IPS-15b (cell line): ENCODE results near the gene MPG.

Source experiments
- H3K27me3 ChIP-seq: one replicate; pipeline ENCODE4 v1.6.1; 2013; ENCODE audit warnings: low read length; ENCODE audit not compliant: control insufficient read depth, insufficient read depth
- H3K36me3 ChIP-seq: one replicate; pipeline ENCODE4 v1.6.1; 2013; ENCODE audit warnings: low read length; ENCODE audit not compliant: control insufficient read depth, insufficient read depth
- H3K4me1 ChIP-seq: one replicate; pipeline ENCODE4 v1.6.1; 2013; ENCODE audit warnings: mild to moderate bottlenecking, low read length; ENCODE audit not compliant: control insufficient read depth, insufficient read depth
- H3K4me3 ChIP-seq: one replicate; pipeline ENCODE4 v1.5.1; 2013; ENCODE audit warnings: low read depth, low read length
- H3K9ac ChIP-seq: one replicate; pipeline ENCODE4 v1.6.1; 2013; ENCODE audit warnings: low read depth, mild to moderate bottlenecking, low read length
- H3K9me3 ChIP-seq: one replicate; pipeline ENCODE4 v1.6.1; 2013; ENCODE audit warnings: mild to moderate bottlenecking, low read length; ENCODE audit not compliant: control insufficient read depth, insufficient read depth

MPG gene

GRCh38 chr16:83060-83603 lies 5.1 kb downstream of the MPG start:
- Histone ChIP-seq H3K9ac (no peak overlapping the region), H3K9me3 (no peaks in the 10 kb centered on the region), H3K27me3 (no peaks in the 10 kb centered on the region), H3K4me1 (no peaks in the 10 kb centered on the region), H3K36me3 (peaks cover 34% of the 10 kb centered on the region), H3K4me3 (no peak overlapping the region)

GRCh38 chr16:83781-84615 lies 6.0 kb downstream of the MPG start:
- Histone ChIP-seq H3K36me3 (peaks cover 31% of the 10 kb centered on the region), H3K27me3 (no peaks in the 10 kb centered on the region), H3K9me3 (no peaks in the 10 kb centered on the region), H3K9ac (no peak overlapping the region), H3K4me3 (no peak overlapping the region), H3K4me1 (no peaks in the 10 kb centered on the region)

- no peaks in the 10 kb centered on the region for H3K4me1 ChIP-seq
- H3K9me3 ChIP-seq: no peaks in the 10 kb centered on the region
- H3K9ac ChIP-seq: no peak overlapping the region
- H3K4me3 ChIP-seq: no peak overlapping the region
- no peaks in the 10 kb centered on the region for H3K27me3 ChIP-seq
- peaks cover 30% of the 10 kb centered on the region for H3K36me3 ChIP-seq
These were observed 6.8 kb downstream of the MPG start for GRCh38 chr16:84718-85406.

- Histone ChIP-seq H3K36me3 (peaks cover 34% of the 10 kb centered on the region), H3K4me3 (no peak overlapping the region), H3K4me1 (no peaks in the 10 kb centered on the region), H3K9ac (no peak overlapping the region), H3K27me3 (no peaks in the 10 kb centered on the region), H3K9me3 (no peaks in the 10 kb centered on the region)
These were observed 7.4 kb downstream of the MPG start for GRCh38 chr16:85407-85782.

- Histone ChIP-seq H3K4me3 (no peak overlapping the region), H3K36me3 (peaks cover 34% of the 10 kb centered on the region), H3K4me1 (no peaks in the 10 kb centered on the region), H3K27me3 (no peaks in the 10 kb centered on the region), H3K9me3 (no peaks in the 10 kb centered on the region), H3K9ac (no peak overlapping the region)
These were observed 7.8 kb downstream of the MPG start for GRCh38 chr16:85865-86264.

GRCh38 chr16:86483-86952 lies 8.5 kb downstream of the MPG start:
- no peak overlapping the region for H3K9ac ChIP-seq
- no peaks in the 10 kb centered on the region for H3K4me1 ChIP-seq
- H3K4me3 ChIP-seq: no peak overlapping the region
- H3K9me3 ChIP-seq: no peaks in the 10 kb centered on the region
- H3K27me3 ChIP-seq: no peaks in the 10 kb centered on the region
- peaks cover 33% of the 10 kb centered on the region for H3K36me3 ChIP-seq

- Histone ChIP-seq H3K9me3 (no peaks in the 10 kb centered on the region), H3K4me1 (no peaks in the 10 kb centered on the region), H3K9ac (no peak overlapping the region), H3K4me3 (no peak overlapping the region), H3K27me3 (no peaks in the 10 kb centered on the region), H3K36me3 (peaks cover 41% of the 10 kb centered on the region)
These were observed 10.6 kb downstream of the MPG start for GRCh38 chr16:88613-89012.

- Histone ChIP-seq H3K9me3 (no peaks in the 10 kb centered on the region), H3K4me1 (no peaks in the 10 kb centered on the region), H3K4me3 (no peak overlapping the region), H3K36me3 (peaks cover 39% of the 10 kb centered on the region), H3K9ac (no peak overlapping the region), H3K27me3 (no peaks in the 10 kb centered on the region)
These were observed 11.6 kb downstream of the MPG start for GRCh38 chr16:89391-90302.

- H3K9me3 ChIP-seq: no peaks in the 10 kb centered on the region
- no peak overlapping the region for H3K4me3 ChIP-seq
- no peaks in the 10 kb centered on the region for H3K27me3 ChIP-seq
- no peaks in the 10 kb centered on the region for H3K4me1 ChIP-seq
- no peak overlapping the region for H3K9ac ChIP-seq
- H3K36me3 ChIP-seq: peaks cover 25% of the 10 kb centered on the region
These were observed 13.5 kb downstream of the MPG start for GRCh38 chr16:91484-91883.

GRCh38 chr16:92431-93339 lies 14.7 kb downstream of the MPG start:
- Histone ChIP-seq H3K36me3 (peaks cover 20% of the 10 kb centered on the region), H3K9me3 (no peaks in the 10 kb centered on the region), H3K9ac (no peak overlapping the region), H3K27me3 (no peaks in the 10 kb centered on the region), H3K4me1 (no peaks in the 10 kb centered on the region), H3K4me3 (no peak overlapping the region)
